ENCODE results near the gene ATP6V0A1.

DNA sequence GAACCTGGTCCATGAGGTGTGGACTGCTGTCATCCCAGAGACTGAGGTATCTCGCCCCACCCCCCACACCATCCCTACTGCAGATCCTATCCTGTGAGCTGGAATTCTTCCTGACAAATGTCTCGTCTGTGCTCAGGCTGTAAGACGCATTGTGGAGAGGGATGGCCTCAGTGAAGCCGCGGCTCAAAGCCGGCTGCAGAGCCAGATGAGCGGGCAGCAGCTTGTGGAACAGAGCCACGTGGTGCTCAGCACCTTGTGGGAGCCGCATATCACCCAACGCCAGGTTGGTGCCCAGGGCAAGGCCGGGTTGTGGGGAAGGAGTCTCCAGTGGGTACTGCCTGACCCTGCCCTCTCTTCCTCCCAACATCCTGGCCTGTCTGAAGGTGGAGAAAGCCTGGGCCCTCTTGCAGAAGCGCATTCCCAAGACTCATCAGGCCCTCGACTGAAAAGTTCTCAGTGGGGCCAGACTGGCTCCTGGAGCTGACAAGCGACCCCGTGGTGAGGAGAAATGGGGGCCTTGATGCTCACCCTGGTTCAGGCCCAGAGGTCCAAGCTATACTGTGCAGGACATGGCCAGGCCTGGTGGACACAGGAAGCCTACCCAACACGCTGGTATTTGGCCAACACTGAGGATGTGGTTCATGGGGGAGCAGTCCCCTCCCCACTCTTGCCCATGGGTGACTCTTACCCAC, 107.0 kb downstream of the ATP6V0A1 start:
- TF ChIP-seq, protein P1, sequence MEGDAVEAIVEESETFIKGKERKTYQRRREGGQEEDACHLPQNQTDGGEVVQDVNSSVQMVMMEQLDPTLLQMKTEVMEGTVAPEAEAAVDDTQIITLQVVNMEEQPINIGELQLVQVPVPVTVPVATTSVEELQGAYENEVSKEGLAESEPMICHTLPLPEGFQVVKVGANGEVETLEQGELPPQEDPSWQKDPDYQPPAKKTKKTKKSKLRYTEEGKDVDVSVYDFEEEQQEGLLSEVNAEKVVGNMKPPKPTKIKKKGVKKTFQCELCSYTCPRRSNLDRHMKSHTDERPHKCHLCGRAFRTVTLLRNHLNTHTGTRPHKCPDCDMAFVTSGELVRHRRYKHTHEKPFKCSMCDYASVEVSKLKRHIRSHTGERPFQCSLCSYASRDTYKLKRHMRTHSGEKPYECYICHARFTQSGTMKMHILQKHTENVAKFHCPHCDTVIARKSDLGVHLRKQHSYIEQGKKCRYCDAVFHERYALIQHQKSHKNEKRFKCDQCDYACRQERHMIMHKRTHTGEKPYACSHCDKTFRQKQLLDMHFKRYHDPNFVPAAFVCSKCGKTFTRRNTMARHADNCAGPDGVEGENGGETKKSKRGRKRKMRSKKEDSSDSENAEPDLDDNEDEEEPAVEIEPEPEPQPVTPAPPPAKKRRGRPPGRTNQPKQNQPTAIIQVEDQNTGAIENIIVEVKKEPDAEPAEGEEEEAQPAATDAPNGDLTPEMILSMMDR (IDR thresholded peaks at IDR 0.05), result no peak
- TF ChIP-seq POLR2AphosphoS5 (IDR thresholded peaks at IDR 0.05), result no peak
